ENCODE results near the gene FMNL2.

GRCh38 chr2:152492131-152492530, 157.2 kb downstream of the FMNL2 start:
- TF ChIP-seq CTCF (IDR thresholded peaks at IDR 0.05 in 8 of 11, conservative IDR thresholded peaks at IDR 0.05 in 3 of 11) (no peak), POLR2AphosphoS5 (IDR thresholded peaks at IDR 0.05) (no peak), POLR2A (IDR thresholded peaks at IDR 0.05) (no peak)

Measured in spleen (tissue), 7 donors.